IPS DF 19.7 (cell line): Measurements from ENCODE around the gene GNS.

Experiments
- DNase-seq: peaks from one replicate; pipeline ENCODE4 v3.0.0-alpha.2; 2013; ENCODE audit warnings: low read depth, low spot score

Gene GNS

DNA sequence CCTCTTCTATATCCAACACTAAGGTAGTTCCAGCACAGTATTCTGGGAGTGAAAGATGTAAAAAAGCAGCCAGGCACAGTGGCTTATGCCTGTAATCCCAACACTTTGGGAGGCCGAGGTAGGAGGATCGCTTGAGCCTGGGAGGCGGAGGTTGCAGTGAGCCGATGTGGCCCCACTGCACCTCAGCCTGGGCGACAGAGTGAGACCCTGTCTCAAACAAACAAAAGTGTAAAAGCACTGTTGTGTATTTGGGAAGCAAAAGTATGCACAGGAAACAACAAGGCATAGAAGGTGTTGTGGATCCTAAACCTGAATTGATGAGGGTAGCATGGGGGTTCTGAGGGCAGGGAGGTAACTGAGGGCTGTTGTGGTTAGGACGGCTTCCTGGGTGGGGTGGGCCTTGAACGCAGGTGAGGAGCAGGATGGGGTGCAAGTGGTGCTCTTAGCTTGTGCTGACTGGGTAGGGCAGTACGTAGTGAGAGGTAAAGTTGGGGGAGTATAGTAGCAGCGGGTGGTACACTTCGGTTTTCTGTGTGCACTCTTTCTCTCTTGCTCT is 84.8 kb downstream of the GNS start:
- DNase-seq = no peak

DNA sequence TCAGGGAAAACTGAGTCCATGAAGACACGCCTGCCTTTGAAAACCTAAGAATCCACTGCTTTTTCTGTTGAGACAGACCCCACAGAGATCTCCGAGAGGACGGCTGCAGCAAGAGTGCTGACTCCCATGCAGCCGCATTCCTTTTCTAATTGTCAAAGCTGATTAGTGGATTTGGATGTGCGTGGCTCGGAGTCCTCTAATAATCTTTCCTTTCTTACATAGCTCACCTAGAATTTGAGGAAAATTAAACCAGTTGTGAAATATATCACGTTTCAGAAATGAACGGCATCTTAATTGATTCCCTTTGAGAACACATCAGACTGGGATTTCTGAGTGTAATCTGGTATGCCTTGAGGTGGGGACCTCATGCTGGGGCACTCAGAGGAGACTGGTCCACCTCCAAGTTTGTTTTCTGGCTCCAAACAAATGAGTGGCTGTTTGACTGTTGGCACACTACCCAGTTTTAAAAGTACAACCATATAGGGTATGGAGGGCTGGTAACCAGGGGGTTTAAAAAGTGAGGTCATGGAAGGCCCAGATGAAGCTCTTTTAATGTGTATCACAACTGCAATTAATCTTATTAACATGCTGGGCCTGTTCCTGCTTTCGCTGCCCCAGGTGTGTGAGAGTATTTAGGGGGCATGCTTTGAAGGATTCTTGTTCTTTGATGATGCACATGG is 85.6 kb downstream of the GNS start:
- no peak for DNase-seq

DNA sequence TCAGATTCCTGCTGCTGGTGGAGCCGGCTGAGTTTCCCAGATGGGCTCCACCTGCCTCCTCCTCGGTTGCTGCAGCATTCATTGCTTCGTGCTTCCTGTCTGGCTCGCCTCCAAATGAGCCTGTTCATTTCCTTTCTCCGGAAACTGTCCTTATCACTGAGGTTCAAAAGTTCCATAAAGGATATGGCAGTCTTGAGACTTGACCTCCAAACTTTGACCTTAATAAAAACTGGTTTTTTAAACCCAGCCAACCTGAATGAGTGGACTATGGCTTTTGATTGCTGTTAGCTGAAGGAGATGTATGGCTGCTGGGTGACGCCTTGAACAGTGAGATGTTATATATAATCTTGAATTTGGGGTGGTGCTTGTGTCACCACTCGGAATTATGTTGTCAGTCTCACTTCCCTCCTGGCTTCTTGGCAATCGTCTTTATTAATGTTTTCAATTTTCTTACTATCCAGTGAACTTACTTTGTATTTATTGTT is 86.2 kb downstream of the GNS start:
- DNase-seq = no peak

DNA sequence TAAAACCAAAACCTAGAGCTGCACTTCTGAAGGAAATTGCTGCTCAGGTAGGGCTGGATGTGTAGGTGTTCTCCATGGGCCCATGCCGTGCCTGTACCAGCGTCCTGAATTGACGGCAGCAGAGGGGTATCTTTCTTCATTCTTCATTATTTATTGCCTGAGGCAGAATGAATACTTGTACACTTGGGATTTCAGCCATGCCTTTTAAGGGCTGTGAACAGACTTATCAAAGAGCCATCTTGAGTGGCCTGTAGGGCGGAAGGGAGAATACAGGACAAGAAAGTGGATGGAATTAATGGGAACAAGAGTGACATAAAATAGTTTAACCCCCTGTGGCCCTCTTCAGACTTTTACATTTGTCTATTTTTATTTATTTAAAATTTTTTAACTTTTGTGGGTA is 87.5 kb downstream of the GNS start:
- DNase-seq = no peak

DNA sequence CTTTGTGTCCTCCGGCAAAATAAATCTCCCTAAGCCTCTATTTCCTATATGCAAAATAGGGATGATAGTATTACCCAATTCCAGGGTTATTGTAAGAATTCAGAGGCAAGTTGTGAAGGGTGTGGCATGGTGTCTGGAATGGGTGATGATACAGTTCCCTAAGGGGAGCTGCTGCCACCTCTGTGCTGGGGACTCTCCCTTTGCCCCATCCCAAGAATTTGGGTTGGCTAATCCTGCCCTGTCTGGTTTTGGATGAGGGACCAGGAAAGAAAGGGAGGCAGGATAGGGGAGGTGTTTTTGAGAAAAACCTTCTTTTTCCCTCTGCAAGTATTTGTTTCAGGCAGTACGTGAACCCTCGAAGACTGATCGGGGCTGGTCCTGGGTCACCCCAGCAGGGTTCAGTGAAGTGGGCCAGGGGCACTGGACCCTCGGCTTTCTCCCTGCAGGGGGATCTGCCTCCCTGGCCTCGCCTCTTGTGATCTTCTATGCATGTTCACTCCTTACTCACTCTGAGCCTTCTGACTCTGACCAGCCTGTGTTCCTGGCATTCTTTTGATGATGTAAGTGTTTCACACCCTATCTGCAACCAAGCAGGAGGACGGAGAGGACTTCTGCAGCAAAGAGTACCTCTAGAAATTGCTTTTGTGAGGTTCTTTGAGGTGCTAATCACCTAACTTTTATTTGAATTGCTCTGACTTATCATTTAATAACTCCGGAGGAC is 88.1 kb downstream of the GNS start:
- DNase-seq = no peak

DNA sequence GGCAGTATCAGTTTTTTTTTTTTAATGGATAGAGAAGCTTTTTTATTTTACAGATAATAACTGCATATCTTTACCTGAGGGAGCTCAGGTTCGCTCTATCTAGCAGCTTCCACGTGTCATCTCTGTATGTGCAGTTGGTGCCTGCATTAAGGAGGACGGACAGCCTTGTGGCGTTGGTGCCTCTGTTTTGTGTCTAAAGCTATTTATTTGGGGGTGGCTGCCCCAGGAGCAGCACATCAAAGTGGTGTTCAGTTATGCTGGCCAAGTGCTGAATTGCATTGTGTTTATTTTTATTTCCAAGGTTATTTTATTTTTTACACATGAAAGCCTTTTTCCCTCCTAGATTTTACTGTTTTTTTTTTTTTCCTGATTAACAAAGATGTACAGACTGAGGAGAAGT is 89.2 kb downstream of the GNS start:
- no peak for DNase-seq

DNA sequence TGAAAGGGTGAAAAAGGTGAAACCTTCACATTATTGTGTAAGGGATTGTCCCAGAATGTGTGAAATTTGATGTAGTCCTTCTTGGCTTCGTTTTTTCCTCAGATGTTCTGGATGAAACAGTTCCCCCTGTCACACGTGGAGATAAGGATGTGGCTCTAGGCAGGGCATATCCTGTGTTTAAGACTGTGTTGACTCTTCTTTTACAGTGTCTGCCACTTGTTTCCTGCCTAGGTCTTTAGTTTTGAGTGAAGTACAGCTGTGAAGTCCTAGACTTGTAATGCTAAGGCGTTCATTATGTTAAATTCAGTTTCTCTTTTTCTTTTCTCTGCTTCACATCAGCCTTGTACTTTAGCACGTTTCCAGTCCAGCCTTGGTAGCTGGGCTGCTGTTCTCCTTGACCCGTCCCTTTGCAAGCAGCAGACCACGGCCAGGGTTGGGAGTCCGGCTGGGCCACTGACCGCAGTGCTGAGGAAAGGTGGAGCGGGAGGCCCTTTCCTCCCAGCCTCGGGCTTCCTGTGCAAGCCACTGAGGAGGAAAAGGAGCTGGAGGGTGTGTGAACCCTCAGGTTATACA is 89.8 kb downstream of the GNS start:
- no peak for DNase-seq

DNA sequence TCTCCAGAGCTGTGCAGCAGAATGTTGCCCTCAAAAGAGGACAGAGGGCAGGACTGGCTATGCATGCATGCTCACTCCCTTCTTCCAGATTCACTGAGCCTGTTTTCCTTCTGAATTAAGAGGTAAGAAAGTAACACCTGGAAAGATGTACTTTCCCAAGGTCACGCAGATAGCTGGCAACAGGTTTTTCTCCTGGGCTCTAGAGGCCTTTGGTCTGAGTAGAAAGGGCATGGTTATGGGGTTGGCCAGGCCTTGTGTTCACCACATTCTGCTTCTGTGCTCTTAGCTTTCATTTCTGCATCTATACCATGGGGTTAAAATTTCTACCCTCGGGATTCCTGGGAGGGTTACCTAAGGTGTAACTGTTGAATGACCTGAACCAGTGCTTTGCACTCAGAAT is 91.4 kb downstream of the GNS start:
- DNase-seq = no peak

DNA sequence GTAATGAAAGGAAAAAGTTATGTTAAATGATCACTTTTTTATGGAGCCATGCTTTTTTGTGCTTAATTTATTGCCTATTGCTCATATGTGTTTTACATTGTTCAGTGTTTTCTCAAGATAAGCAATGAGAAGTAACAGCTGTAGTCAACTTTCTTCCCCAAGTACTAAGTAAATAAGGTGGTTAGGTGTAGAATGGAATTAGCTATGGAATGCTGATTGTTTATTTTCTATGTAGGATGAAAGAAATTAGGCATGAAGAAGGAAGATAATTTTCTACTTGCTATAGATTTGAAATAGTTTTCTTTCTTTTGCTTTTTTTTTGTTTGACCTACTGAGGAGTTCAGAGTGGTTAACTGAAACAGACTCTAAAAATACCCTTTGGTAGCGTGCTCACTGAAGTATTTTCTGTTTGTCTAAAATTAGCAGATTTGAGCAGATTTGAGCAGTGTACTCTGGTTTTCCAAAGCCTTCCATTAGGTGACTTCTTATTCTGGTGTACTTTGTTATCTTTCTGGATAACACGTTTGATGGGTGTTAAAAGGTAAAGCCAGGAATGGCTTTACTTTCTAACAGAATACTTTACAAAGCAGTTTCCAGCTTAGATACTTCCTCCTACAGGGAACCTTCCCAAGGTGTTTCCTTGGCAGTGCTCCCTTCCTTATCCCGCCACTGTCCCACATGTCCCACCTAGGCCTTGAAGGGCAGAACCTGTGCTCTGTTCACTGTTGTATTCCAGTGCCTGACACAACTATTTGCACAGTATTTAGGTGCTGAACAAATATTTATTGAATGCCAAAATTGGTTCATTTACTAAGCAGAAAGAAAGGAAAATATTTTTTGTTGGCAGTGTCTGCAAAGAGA is 92.9 kb downstream of the GNS start:
- no peak for DNase-seq

DNA sequence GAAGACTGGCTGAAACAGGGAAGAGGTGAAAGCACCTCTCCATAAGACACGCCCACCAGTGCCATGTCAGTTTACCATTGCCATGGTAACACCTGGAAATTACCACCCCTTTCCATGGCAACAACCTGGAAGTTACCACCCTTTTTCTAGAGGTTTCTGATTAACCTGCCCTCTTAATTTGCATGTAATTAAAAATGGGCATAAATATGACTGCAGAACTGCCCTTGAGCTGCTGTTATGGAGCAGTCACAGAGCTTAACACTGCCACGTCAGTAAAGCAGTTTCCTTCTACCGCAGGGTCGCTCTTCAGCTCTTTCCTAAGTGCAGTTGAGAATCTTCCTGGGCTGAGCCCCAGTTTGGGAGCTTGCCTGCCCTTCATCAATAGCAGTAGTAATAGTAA is 93.7 kb downstream of the GNS start:
- no peak for DNase-seq
